Endothelial cell of umbilical vein (primary cell): ENCODE results near the gene SKP1. TPM values are rescaled to one million over a fixed set of nuclear protein-coding genes. Genes with fewer than 3 reads are reported as not detected.

Experiments used
- BruUV-seq: library from RNA; stranded (reverse); fragments of 400-500 nt; replicated peaks from 2 replicates; lab custom pipeline; 2021; lab: Mats Ljungman, UMichigan
- CTCF ChIA-PET: fragments of 300-600, 350-600 bp; sonication (Branson Sonifier 250); formaldehyde crosslinking; loops from one replicate; lab custom pipeline; 2021; ENCODE audit warnings: antibody characterized with exemption, inconsistent platforms; lab: Charles Lee
- POLR2A ChIA-PET: fragments of 300-600, 350-600 bp; sonication (Branson Sonifier 250); formaldehyde crosslinking; loops from one replicate; lab custom pipeline; 2021; ENCODE audit warnings: antibody characterized with exemption, inconsistent platforms; lab: Charles Lee
- DNase-seq: peaks from one replicate; pipeline ENCODE4 v3.0.0-alpha.2; 2011; ENCODE audit warnings: low read depth, low spot score
- FAIRE-seq: peaks from 2 replicates; lab custom pipeline; 2011; peaks lifted over from hg19 to GRCh38; lab: Jason Lieb, UNC
- H2AFZ ChIP-seq: 2 replicates; pipeline ENCODE4 v1.6.0; 2012; ENCODE audit warnings: low read depth, low read length, control low read depth, inconsistent platforms
- H3K27ac ChIP-seq: 2 replicates; pipeline ENCODE4 v1.5.1; 2011; ENCODE audit warnings: low read depth, mild to moderate bottlenecking, control low read depth, low read length, moderate library complexity; ENCODE audit not compliant: insufficient read depth
- H3K27me3 ChIP-seq, 2 experiments: 2 replicates each; pipeline versions ENCODE4 v1.6.0 to v1.6.1; 2011; ENCODE audit warnings: low read length in 2 of 2, mixed read lengths in 1 of 2; ENCODE audit not compliant: control insufficient read depth in 2 of 2, insufficient read depth in 2 of 2
- H3K36me3 ChIP-seq, 2 experiments: 2 replicates in 1 of 2; 3 replicates in 1 of 2; pipeline ENCODE4 v1.5.1; 2011; ENCODE audit warnings: low read length in 2 of 2, mild to moderate bottlenecking in 1 of 2, moderate library complexity in 1 of 2; ENCODE audit not compliant: control insufficient read depth in 2 of 2, insufficient read depth in 2 of 2; ENCODE audit errors: extremely low read depth in 1 of 2
- H3K4me1 ChIP-seq: 3 replicates; pipeline ENCODE4 v1.5.1; 2011; ENCODE audit warnings: mild to moderate bottlenecking, low read length; ENCODE audit not compliant: control insufficient read depth, insufficient read depth; ENCODE audit errors: extremely low read depth
- H3K4me2 ChIP-seq: 2 replicates; pipeline ENCODE4 v1.6.1; 2011; ENCODE audit warnings: low read length, control low read depth, mixed read lengths; ENCODE audit not compliant: insufficient read depth
- H3K4me3 ChIP-seq, 3 experiments: fragments of 200-600 bp in 1 of 3; sonication (generic), shearing (Covaris generic) in 1 of 3; replicated peaks in 1 of 3; 2 replicates each; pipeline ENCODE4 v1.5.1; 2011 to 2016; ENCODE audit warnings: control low read depth in 3 of 3, low read length in 3 of 3, mild to moderate bottlenecking in 2 of 3, inconsistent platforms in 1 of 3, low read depth in 1 of 3, moderate library complexity in 1 of 3; ENCODE audit not compliant: insufficient read depth in 1 of 3
- H3K79me2 ChIP-seq: 2 replicates; pipeline ENCODE4 v1.6.0; 2012; ENCODE audit warnings: low read length, inconsistent platforms; ENCODE audit not compliant: control insufficient read depth, insufficient read depth
- H3K9ac ChIP-seq: replicated peaks from 2 replicates; pipeline ENCODE3; 2011; ENCODE audit warnings: low read length, control low read depth; ENCODE audit not compliant: insufficient read depth; ENCODE audit errors: extremely low read depth
- H3K9me1 ChIP-seq: replicated peaks from 3 replicates; pipeline ENCODE4 v1.6.0; 2011; ENCODE audit warnings: mild to moderate bottlenecking, low read length; ENCODE audit not compliant: control insufficient read depth, insufficient read depth; ENCODE audit errors: extremely low read depth
- H3K9me3 ChIP-seq: replicated peaks from 2 replicates; pipeline ENCODE4 v1.5.1; 2012; ENCODE audit warnings: low read length, inconsistent platforms; ENCODE audit not compliant: control insufficient read depth, insufficient read depth
- H4K20me1 ChIP-seq: replicated peaks from 2 replicates; pipeline ENCODE3; 2011; ENCODE audit warnings: mild to moderate bottlenecking, low read length; ENCODE audit not compliant: control insufficient read depth, insufficient read depth; ENCODE audit errors: extremely low read depth
- EZH2 ChIP-seq: IDR thresholded peaks from 2 replicates; pipeline ENCODE4 v1.6.1; 2012; ENCODE audit warnings: borderline replicate concordance, low read depth, mild to moderate bottlenecking, moderate library complexity, low read length, inconsistent platforms; ENCODE audit not compliant: severe bottlenecking
- FOS ChIP-seq: IDR thresholded peaks from 2 replicates; pipeline ENCODE4 v1.6.1; 2011; ENCODE audit warnings: mild to moderate bottlenecking, low read length, moderate library complexity, borderline replicate concordance; ENCODE audit not compliant: insufficient read depth
- GATA2 ChIP-seq: IDR thresholded peaks from 2 replicates; pipeline ENCODE4 v1.7.0; 2011; ENCODE audit warnings: low read depth, mild to moderate bottlenecking, moderate library complexity, mixed read lengths, low read length; ENCODE audit not compliant: insufficient read length, insufficient read depth
- JUN ChIP-seq: IDR thresholded peaks from 2 replicates; pipeline ENCODE4 v1.6.1; 2011; ENCODE audit warnings: borderline replicate concordance, low read depth; ENCODE audit not compliant: insufficient read length, insufficient read depth
- MYC ChIP-seq: IDR thresholded peaks from one replicate; pipeline ENCODE4 v1.6.1; 2011; ENCODE audit warnings: mild to moderate bottlenecking, low read depth, low read length
- POLR2A ChIP-seq: IDR thresholded peaks from 2 replicates; pipeline ENCODE4 v1.6.1; 2012; ENCODE audit warnings: low read depth, mild to moderate bottlenecking, control low read depth, low read length
- POLR2AphosphoS5 ChIP-seq: IDR thresholded peaks from 2 replicates; pipeline ENCODE4 v1.6.1; 2012; ENCODE audit warnings: low read depth, mild to moderate bottlenecking, control low read depth, low read length, moderate library complexity; ENCODE audit not compliant: insufficient read depth
- dilution Hi-C: fragments of 300-500 bp; cut with MboI; formaldehyde crosslinking; loops from one replicate; pipeline ENCODE4 v1.15.0; 2019; ENCODE audit warnings: low sequenced_read_pairs; ENCODE audit not compliant: extremely low pct_ligation_motif_present
- intact Hi-C: fragments of 100-400 bp; cut with micrococcal nuclease; formaldehyde crosslinking; loops from one replicate; pipeline ENCODE4 v1.10.0; 2022
- polyA plus RNA-seq, 4 experiments: library from polyadenylated mRNA; depleted of rRNA in 3 of 4; stranded (reverse) in 3 of 4; unstranded in 1 of 4; fragments of >200 nt; gene quantifications; 2 replicates each; pipeline versions ENCODE4 v1.2.1 to v1.2.3, GENCODE V29; 2011 to 2012; ENCODE audit warnings: missing spikeins in 1 of 4
- total RNA-seq: library from RNA; stranded (reverse); gene quantifications from 2 replicates; pipeline ENCODE4 v1.2.3, GENCODE V29; 2021
- TF ChIP-seq, protein P1 (sequence below), 2 donors: IDR thresholded peaks; 1 replicate in 1 of 2; 2 replicates in 1 of 2; pipeline ENCODE4 v1.5.1; 2011; ENCODE audit warnings: low read length in 2 of 2, mild to moderate bottlenecking in 2 of 2, moderate library complexity in 2 of 2, control low read depth in 1 of 2, inconsistent platforms in 1 of 2, low read depth in 1 of 2; ENCODE audit not compliant: insufficient read depth in 1 of 2; ENCODE audit errors: extremely low read depth in 1 of 2
- TF ChIP-seq, protein P2 (sequence below): IDR thresholded peaks from 2 replicates; pipeline ENCODE4 v1.6.1; 2011; ENCODE audit not compliant: insufficient read depth, insufficient read length

The SKP1 gene
- total and polyA plus RNA-seq, 2 donors (not counting 3 experiments of a cell fraction or from before 2014, with no cell fraction given) = 214 to 320 TPM

DNA sequence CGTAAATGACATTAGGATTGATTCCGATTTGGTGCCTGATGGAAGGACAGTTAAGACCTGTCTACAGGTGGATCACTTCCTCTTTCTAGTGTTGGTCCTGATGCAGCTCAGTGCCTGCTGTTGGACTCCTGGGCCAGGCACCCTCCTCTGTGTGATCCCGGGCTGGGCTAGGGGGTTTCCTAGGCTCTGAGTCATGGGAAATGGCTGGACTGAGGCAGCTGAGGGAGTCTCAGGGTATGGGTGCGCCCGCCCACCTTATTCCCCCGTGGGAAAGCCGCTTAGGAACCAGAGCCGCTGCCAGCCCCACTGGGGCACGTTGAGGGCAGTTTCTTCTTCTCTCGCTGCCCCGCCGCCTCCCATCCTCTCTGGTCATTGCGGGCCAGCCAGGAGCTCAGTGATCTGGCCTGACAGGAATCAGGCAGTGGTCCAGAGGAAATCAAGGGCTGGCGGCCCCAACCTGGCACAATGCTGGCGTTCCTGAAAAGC, 49.3 kb downstream of the SKP1 start:
- BruUV-seq = no TSS peak
- Histone ChIP-seq H3K27me3 (no peaks in the 10 kb centered on the region), H3K4me2 (no peak overlapping the region)

More for the DNA sequence above, 49.3 kb downstream of the SKP1 start:
- Histone ChIP-seq H3K27ac (peak overlapping the region; percentile 16), H2AFZ (no peak overlapping the region), H3K4me1 (peaks cover 9% of the 10 kb centered on the region), H3K79me2 (no peaks in the 10 kb centered on the region), H3K9ac (no peak overlapping the region), H3K9me1 (no peaks in the 10 kb centered on the region), H4K20me1 (no peaks in the 10 kb centered on the region), H3K36me3 (peaks cover 0 to 3% of the 10 kb centered on the region in 2 experiments), H3K9me3 (no peaks in the 10 kb centered on the region), H3K4me3 (no peak overlapping the region)
- ChIA-PET POLR2A (no interaction called here), CTCF (interaction anchor here (1.2 to 5.6 kb wide), 8 partner anchors 11 to 101 kb away, joined by 3 to 52 read pairs (median 4); no protein-coding TSS in a partner anchor)
- FAIRE-seq (peak; percentile 46), DNase-seq (peak; percentile 77)
- dilution Hi-C loops = no loop called here
- TF ChIP-seq MYC (no peak), GATA2 (no peak), POLR2A (no peak), JUN (no peak), POLR2AphosphoS5 (no peak), FOS (no peak), EZH2 (no peak)
- TF ChIP-seq, protein P1, sequence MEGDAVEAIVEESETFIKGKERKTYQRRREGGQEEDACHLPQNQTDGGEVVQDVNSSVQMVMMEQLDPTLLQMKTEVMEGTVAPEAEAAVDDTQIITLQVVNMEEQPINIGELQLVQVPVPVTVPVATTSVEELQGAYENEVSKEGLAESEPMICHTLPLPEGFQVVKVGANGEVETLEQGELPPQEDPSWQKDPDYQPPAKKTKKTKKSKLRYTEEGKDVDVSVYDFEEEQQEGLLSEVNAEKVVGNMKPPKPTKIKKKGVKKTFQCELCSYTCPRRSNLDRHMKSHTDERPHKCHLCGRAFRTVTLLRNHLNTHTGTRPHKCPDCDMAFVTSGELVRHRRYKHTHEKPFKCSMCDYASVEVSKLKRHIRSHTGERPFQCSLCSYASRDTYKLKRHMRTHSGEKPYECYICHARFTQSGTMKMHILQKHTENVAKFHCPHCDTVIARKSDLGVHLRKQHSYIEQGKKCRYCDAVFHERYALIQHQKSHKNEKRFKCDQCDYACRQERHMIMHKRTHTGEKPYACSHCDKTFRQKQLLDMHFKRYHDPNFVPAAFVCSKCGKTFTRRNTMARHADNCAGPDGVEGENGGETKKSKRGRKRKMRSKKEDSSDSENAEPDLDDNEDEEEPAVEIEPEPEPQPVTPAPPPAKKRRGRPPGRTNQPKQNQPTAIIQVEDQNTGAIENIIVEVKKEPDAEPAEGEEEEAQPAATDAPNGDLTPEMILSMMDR (IDR thresholded peaks at IDR 0.05; ENCODE audit: extremely low read depth in 1 of 2, insufficient read depth in 1 of 2, low read depth in 1 of 2, low read length in 2 of 2) = no peak
- TF ChIP-seq, protein P2, sequence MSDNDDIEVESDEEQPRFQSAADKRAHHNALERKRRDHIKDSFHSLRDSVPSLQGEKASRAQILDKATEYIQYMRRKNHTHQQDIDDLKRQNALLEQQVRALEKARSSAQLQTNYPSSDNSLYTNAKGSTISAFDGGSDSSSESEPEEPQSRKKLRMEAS = no peak
- intact Hi-C loops = no loop called here
